Measurements from ENCODE around the gene DAGLB.
"Not testable (repeated sequence)": the region's sequence is repeated elsewhere in the genome, so short reads cannot be mapped to it uniquely, and the experiment has no call there.

The DAGLB gene

GRCh38 chr7:6423942-6424701 lies 23.6 kb downstream of the DAGLB start:
- DNase-seq, result no peak

GRCh38 chr7:6422926-6423632 lies 24.7 kb downstream of the DAGLB start:
- no peak for DNase-seq

GRCh38 chr7:6422095-6422494 lies 25.7 kb downstream of the DAGLB start:
- DNase-seq, result no peak

GRCh38 chr7:6420680-6421079 lies 27.1 kb downstream of the DAGLB start:
- no peak for DNase-seq

- DNase-seq, result peak; percentile 84 to 99
These were observed 28.4 kb downstream of the DAGLB start for GRCh38 chr7:6419310-6419773.

GRCh38 chr7:6417408-6417807 lies 30.3 kb downstream of the DAGLB start:
- no peak for DNase-seq

GRCh38 chr7:6416516-6417145 lies 31.1 kb downstream of the DAGLB start:
- DNase-seq, result no peak

- no peak for DNase-seq
These were observed 34.1 kb downstream of the DAGLB start for GRCh38 chr7:6413637-6414036.

GRCh38 chr7:6409944-6410693 lies 37.6 kb downstream of the DAGLB start:
- DNase-seq, result no peak

GRCh38 chr7:6409091-6409490 lies 38.7 kb downstream of the DAGLB start:
- DNase-seq, result no peak

- DNase-seq, result no peak
These were observed 40.3 kb downstream of the DAGLB start for GRCh38 chr7:6407434-6407833.

GRCh38 chr7:6406121-6406520 lies 41.6 kb downstream of the DAGLB start:
- no peak for DNase-seq

GRCh38 chr7:6403907-6404306 lies 43.8 kb downstream of the DAGLB start:
- no peak for DNase-seq

GRCh38 chr7:6402741-6403140 lies 45.0 kb downstream of the DAGLB start:
- DNase-seq, result no peak

GRCh38 chr7:6402041-6402440 lies 45.7 kb downstream of the DAGLB start:
- DNase-seq, result no peak

GRCh38 chr7:6401536-6401935 lies 46.2 kb downstream of the DAGLB start:
- no peak for DNase-seq

GRCh38 chr7:6400243-6401105 lies 47.3 kb downstream of the DAGLB start:
- DNase-seq, result not testable (repeated sequence)

GRCh38 chr7:6399351-6399750 lies 48.4 kb downstream of the DAGLB start:
- no peak for DNase-seq

GRCh38 chr7:6398943-6399342 lies 48.8 kb downstream of the DAGLB start:
- no peak for DNase-seq

- not testable (repeated sequence) for DNase-seq
These were observed 49.8 kb downstream of the DAGLB start for GRCh38 chr7:6397759-6398495.

- peak in 1 of 2 experiments; percentile 32 for DNase-seq
These were observed 51.7 kb downstream of the DAGLB start for GRCh38 chr7:6395898-6396595.

Measured in cerebellar nuclear complex (tissue), 1 donor.